ENCODE results near the gene MAGEB10. TPM values are rescaled to one million over a fixed set of nuclear protein-coding genes. Genes with fewer than 3 reads are reported as not detected.

MAGEB10 gene, protein sequence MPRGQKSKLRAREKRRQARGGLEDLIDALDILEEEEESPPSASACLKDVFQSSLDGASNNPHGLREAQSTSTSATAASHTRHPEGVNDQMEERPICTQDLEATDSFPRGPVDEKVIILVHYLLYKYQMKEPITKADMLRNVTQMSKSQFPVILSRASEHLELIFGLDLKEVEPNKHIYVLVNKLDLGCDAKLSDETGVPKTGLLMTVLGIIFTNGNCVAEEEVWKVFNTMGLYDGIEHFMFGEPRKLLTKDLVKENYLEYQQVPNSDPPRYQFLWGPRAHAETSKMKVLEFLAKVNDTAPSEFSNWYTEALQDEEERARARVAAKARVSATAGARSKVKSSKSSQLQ
- not detected for total RNA-seq

DNA sequence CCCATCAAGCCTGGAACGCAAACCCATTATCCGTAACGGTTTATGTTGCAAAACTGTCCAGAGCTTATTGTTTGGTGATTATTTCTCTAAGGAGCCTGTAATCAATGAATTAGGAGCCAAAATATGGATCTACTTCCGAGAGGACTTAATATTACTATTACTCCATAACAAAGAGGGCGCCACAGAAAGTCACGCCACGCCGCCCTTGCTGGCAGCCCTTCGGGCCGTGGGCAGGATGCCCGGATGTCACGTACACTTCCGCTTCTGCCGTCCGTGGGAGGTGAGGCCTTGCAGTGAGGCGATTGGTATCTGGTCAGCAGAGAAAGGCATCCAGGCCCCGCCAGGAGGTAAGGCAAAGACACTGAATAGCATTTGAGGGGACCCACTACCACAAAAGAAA is at the start of gene MAGEB10:
Gene MAGEB10, plus strand, starts transcription at position 301 of the 400 bp plus-strand sequence. CDS start 13,317 bp downstream, outside the sequence.
- TF ChIP-seq, protein P1, sequence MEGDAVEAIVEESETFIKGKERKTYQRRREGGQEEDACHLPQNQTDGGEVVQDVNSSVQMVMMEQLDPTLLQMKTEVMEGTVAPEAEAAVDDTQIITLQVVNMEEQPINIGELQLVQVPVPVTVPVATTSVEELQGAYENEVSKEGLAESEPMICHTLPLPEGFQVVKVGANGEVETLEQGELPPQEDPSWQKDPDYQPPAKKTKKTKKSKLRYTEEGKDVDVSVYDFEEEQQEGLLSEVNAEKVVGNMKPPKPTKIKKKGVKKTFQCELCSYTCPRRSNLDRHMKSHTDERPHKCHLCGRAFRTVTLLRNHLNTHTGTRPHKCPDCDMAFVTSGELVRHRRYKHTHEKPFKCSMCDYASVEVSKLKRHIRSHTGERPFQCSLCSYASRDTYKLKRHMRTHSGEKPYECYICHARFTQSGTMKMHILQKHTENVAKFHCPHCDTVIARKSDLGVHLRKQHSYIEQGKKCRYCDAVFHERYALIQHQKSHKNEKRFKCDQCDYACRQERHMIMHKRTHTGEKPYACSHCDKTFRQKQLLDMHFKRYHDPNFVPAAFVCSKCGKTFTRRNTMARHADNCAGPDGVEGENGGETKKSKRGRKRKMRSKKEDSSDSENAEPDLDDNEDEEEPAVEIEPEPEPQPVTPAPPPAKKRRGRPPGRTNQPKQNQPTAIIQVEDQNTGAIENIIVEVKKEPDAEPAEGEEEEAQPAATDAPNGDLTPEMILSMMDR (IDR thresholded peaks at IDR 0.05): no peak
- no peak for DNase-seq
- Histone ChIP-seq H3K27me3 (no peaks in the 10 kb centered on the region), H3K27ac (no peak within 1 kb of the TSS), H3K9me3 (no peaks in the 10 kb centered on the region), H3K36me3 (no peaks in the 10 kb centered on the region), H3K9ac (ENCODE audit: low read depth in 2 of 2, low read length in 2 of 2) (no peak within 1 kb of the TSS), H3K4me3 (no peak within 1 kb of the TSS), H3K4me1 (no peaks in the 10 kb centered on the region)
- intact Hi-C loops (cut with DNase I): no loop called here

DNA sequence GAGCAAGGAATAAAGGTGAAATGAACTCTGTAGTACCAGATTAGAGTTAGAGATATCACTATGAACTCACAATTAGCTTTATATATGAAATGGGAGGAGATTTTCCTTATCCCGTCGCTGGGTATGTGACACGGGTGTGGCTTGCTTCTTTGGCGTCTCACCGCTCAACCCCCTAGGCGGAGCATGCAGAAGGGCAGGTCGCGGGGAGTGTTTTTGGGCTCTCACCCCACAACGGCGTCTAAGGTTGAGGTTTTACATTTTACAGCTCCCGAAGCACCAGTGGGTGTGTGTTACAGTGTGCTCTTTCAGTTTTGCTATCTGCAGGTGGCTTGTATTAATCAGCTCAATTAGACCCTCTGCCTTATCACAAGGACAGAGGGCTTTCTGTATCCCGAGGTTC is 42.1 kb upstream of the MAGEB10 start:
- Histone ChIP-seq H3K36me3 (no peaks in the 10 kb centered on the region), H3K27ac (no peak overlapping the region), H3K9me3 (no peaks in the 10 kb centered on the region), H3K27me3 (no peaks in the 10 kb centered on the region), H3K4me3 (no peak overlapping the region), H3K4me1 (no peaks in the 10 kb centered on the region), H3K9ac (ENCODE audit: low read depth in 2 of 2, low read length in 2 of 2) (no peak overlapping the region)
- intact Hi-C loops (cut with DNase I): no loop called here
- no peak for DNase-seq
- TF ChIP-seq, protein P1 (IDR thresholded peaks at IDR 0.05): no peak

DNA sequence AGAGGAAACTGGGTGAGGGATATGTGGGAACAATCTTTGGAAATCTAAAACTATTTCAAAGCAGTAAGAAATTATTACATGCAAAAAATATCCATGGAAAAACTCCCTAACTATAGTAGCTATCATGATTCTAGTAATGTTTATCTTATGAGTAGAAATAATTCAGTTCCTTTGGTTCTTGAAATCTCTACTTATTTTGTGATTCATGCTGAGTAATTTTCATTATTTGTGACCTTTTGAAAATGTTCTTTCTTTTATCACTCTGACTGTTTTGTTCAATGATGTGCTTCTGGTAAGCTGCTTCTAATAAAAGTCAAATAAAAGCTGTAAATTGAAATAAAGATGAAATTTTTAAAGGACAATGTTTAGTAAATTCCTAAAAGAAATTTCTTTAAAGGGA is 40.4 kb upstream of the MAGEB10 start:
- Histone ChIP-seq H3K4me3 (no peak overlapping the region), H3K9ac (ENCODE audit: low read depth in 2 of 2, low read length in 2 of 2) (no peak overlapping the region), H3K9me3 (no peaks in the 10 kb centered on the region), H3K36me3 (no peaks in the 10 kb centered on the region), H3K27ac (no peak overlapping the region), H3K27me3 (no peaks in the 10 kb centered on the region), H3K4me1 (no peaks in the 10 kb centered on the region)
- TF ChIP-seq, protein P1 (IDR thresholded peaks at IDR 0.05): no peak
- DNase-seq: no peak
- intact Hi-C loops (cut with DNase I): no loop called here

DNA sequence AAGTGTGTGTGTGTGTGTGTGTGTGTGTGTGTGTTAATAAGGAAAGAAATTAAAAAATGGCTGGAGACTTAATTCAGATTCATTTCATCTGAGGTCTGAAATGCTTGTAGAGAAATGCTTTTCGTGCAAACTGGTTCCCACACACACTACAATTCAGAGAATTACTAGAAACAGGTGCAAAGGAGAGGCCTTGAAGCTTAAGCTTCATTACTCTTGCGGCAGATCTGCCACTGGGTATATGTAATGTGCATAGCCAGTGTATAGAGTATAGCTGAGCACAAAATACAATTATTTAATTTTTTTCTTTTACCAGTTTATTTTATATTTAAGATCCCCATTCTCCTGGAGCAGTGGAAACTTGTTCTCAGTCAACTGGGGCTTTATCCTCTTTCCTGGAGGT is 31.8 kb upstream of the MAGEB10 start:
- no peak overlapping the region for H3K27ac ChIP-seq

DNA sequence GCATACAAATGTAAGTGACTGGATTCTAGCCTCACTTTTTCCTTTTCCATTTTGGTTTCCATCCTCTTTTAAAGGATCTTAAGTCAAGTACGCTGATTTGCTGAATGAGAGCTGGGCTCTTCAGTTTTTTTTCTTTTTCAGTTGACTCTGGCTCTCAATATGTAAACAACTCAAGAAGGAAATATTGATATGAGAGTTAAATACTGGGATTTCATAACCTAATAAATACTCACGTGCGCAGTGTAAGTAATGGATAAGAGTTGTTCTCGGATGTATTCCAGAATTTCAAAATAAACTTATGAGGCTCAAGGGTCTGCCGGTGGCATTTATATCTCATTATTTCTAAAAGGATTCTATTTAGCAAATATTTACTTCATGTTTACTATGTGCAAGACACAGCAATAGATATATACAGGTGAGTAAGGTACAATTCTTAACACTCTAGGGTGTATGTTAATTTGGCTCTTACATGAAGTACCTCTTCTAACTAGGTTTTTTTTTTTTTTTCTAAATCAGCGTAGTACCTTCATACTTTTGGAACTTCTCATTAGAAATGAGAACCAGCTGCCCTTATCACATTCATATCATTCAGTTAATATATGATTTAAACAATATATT is 11.0 kb upstream of the MAGEB10 start:
- Histone ChIP-seq H3K4me3 (no peak overlapping the region), H3K4me1 (no peaks in the 10 kb centered on the region), H3K9me3 (no peaks in the 10 kb centered on the region), H3K27me3 (no peaks in the 10 kb centered on the region), H3K36me3 (no peaks in the 10 kb centered on the region), H3K9ac (ENCODE audit: low read depth in 2 of 2, low read length in 2 of 2) (no peak overlapping the region), H3K27ac (no peak overlapping the region)
- DNase-seq: no peak
- TF ChIP-seq, protein P1 (IDR thresholded peaks at IDR 0.05): no peak
- intact Hi-C loops (cut with DNase I): no loop called here

More for the DNA sequence above, 31.8 kb upstream of the MAGEB10 start:
- H3K36me3 ChIP-seq: no peaks in the 10 kb centered on the region
- TF ChIP-seq, protein P1 (IDR thresholded peaks at IDR 0.05): no peak
- DNase-seq: no peak
- no peak overlapping the region for H3K9ac ChIP-seq (ENCODE audit: low read depth in 2 of 2, low read length in 2 of 2)
- no peaks in the 10 kb centered on the region for H3K27me3 ChIP-seq
- H3K4me3 ChIP-seq: no peak overlapping the region
- H3K4me1 ChIP-seq: no peaks in the 10 kb centered on the region
- H3K9me3 ChIP-seq: no peaks in the 10 kb centered on the region
- intact Hi-C loops (cut with DNase I): no loop called here
